Neuronal stem cell (in vitro differentiated cells): ENCODE data around the gene RAN.

ENCODE experiments used
- DNase-seq: peaks from one replicate; pipeline ENCODE4 v3.0.0-alpha.2; 2013; ENCODE audit warnings: low spot score
- H2AFZ ChIP-seq: one replicate; pipeline ENCODE4 v1.6.1; 2013; ENCODE audit warnings: mild to moderate bottlenecking, low read length, inconsistent platforms
- H2AK5ac ChIP-seq: 2 replicates; pipeline ENCODE4 v1.6.1; 2013; ENCODE audit warnings: low read depth, mild to moderate bottlenecking, inconsistent platforms, low read length, moderate library complexity, mixed read lengths
- H2BK120ac ChIP-seq: 2 replicates; pipeline ENCODE4 v1.6.1; 2013; ENCODE audit warnings: low read depth, mild to moderate bottlenecking, inconsistent platforms, low read length, moderate library complexity, mixed read lengths
- H2BK12ac ChIP-seq: one replicate; pipeline ENCODE4 v1.6.1; 2013; ENCODE audit warnings: low read length, inconsistent platforms
- H2BK15ac ChIP-seq: 2 replicates; pipeline ENCODE4 v1.6.1; 2013; ENCODE audit warnings: mild to moderate bottlenecking, low read length, inconsistent platforms, mixed read lengths
- H2BK5ac ChIP-seq: one replicate; pipeline ENCODE4 v1.6.1; 2013; ENCODE audit warnings: inconsistent platforms, mild to moderate bottlenecking, low read length, moderate library complexity
- H3K14ac ChIP-seq: one replicate; pipeline ENCODE4 v1.6.1; 2013; ENCODE audit warnings: low read length, inconsistent platforms
- H3K18ac ChIP-seq: 2 replicates; pipeline ENCODE4 v1.6.1; 2013; ENCODE audit warnings: low read length, inconsistent platforms
- H3K23ac ChIP-seq: 2 replicates; pipeline ENCODE4 v1.6.1; 2013; ENCODE audit warnings: low read depth, mild to moderate bottlenecking, mixed read lengths, low read length, inconsistent platforms; ENCODE audit not compliant: poor library complexity
- H3K27ac ChIP-seq: replicated peaks from 3 replicates; pipeline ENCODE4 v1.5.1; 2013; ENCODE audit warnings: low read length, inconsistent platforms
- H3K27me3 ChIP-seq, 3 experiments: 2 replicates each; pipeline ENCODE4 v1.6.1; 2013; ENCODE audit warnings: low read length in 3 of 3, mild to moderate bottlenecking in 2 of 3, inconsistent platforms in 1 of 3, low read depth in 1 of 3, mixed read lengths in 1 of 3, moderate library complexity in 1 of 3; ENCODE audit not compliant: control insufficient read depth in 3 of 3, insufficient read depth in 3 of 3
- H3K36me3 ChIP-seq, 2 donors: replicated peaks in 1 of 2; 2 replicates each; pipeline ENCODE4 v1.6.1; 2013; ENCODE audit warnings: low read length in 2 of 2; ENCODE audit not compliant: control insufficient read depth in 2 of 2, insufficient read depth in 2 of 2
- H3K4ac ChIP-seq: 2 replicates; pipeline ENCODE4 v1.6.1; 2013; ENCODE audit warnings: inconsistent platforms, mild to moderate bottlenecking, low read length, moderate library complexity
- H3K4me1 ChIP-seq, 2 donors: 1 replicate in 1 of 2; 2 replicates in 1 of 2; pipeline ENCODE4 v1.6.1; 2013; ENCODE audit warnings: low read length in 2 of 2, low read depth in 1 of 2; ENCODE audit not compliant: control insufficient read depth in 2 of 2, insufficient read depth in 1 of 2
- H3K4me2 ChIP-seq: one replicate; pipeline ENCODE4 v1.6.1; 2013; ENCODE audit warnings: mild to moderate bottlenecking, low read length, inconsistent platforms; ENCODE audit not compliant: insufficient read depth, poor library complexity, severe bottlenecking
- H3K4me3 ChIP-seq, 2 donors: 2 replicates each; pipeline ENCODE4 v1.5.1; 2013; ENCODE audit warnings: low read length in 2 of 2, mild to moderate bottlenecking in 2 of 2, inconsistent platforms in 1 of 2, moderate library complexity in 1 of 2
- H3K79me1 ChIP-seq: one replicate; pipeline ENCODE4 v1.6.1; 2013; ENCODE audit warnings: low read depth, mild to moderate bottlenecking, inconsistent platforms, low read length, moderate library complexity
- H3K9ac ChIP-seq: one replicate; pipeline ENCODE4 v1.6.1; 2013; ENCODE audit warnings: mild to moderate bottlenecking, low read depth, low read length, inconsistent platforms; ENCODE audit not compliant: poor library complexity
- H3K9me3 ChIP-seq, 2 donors: replicated peaks in 1 of 2; 2 replicates each; pipeline versions ENCODE3 to v1.6.1; 2013; ENCODE audit warnings: low read length in 2 of 2, mild to moderate bottlenecking in 2 of 2, inconsistent platforms in 1 of 2, low read depth in 1 of 2, mixed read lengths in 1 of 2, moderate library complexity in 1 of 2; ENCODE audit not compliant: control insufficient read depth in 2 of 2, insufficient read depth in 1 of 2
- H4K8ac ChIP-seq: one replicate; pipeline ENCODE4 v1.6.1; 2013; ENCODE audit warnings: low read depth, mild to moderate bottlenecking, inconsistent platforms, low read length, moderate library complexity
- H4K91ac ChIP-seq: one replicate; pipeline ENCODE4 v1.6.1; 2013; ENCODE audit warnings: low read length, low read depth, mild to moderate bottlenecking, inconsistent platforms; ENCODE audit not compliant: poor library complexity
- WGBS, 2 donors: extraction: QIAGEN DNeasy Blood & Tissue Kit; methylation state at CpG; one replicate each; pipeline ENCODE4 v1.1.7; 2013; ENCODE audit warnings: missing lambda C conversion rate in 2 of 2, mixed read lengths in 1 of 2; ENCODE audit not compliant: insufficient read length in 2 of 2, insufficient replicate concordance in 1 of 2; ENCODE audit errors: extremely low coverage in 2 of 2; 5-methylcytosine and 5-hydroxymethylcytosine counted together

The RAN gene

GRCh38 chr12:130916241-130916911 is 44.5 kb downstream of the RAN start:
- no peak overlapping the region for H2BK15ac ChIP-seq
- H3K4me2 ChIP-seq: peak overlapping the region; percentile 15
- peaks cover 4 to 5% of the 10 kb centered on the region in 2 donors for H3K4me1 ChIP-seq
- peaks cover 0 to 15% (median 2%) of the 10 kb centered on the region in 3 experiments for H3K27me3 ChIP-seq
- H3K18ac ChIP-seq: no peak overlapping the region
- no peak overlapping the region for H3K27ac ChIP-seq
- H4K91ac ChIP-seq: no peak overlapping the region
- DNase-seq: peak; percentile 66
- H3K9ac ChIP-seq: no peak overlapping the region
- H2BK12ac ChIP-seq: no peak overlapping the region
- H3K23ac ChIP-seq: no peak overlapping the region
- no CpG with 5 or more reads among the region's 37 CpGs for WGBS, 2 donors
- peaks cover under 1 to 2% of the 10 kb centered on the region in 2 donors for H3K9me3 ChIP-seq
- H2BK120ac ChIP-seq: no peak overlapping the region
- H2BK5ac ChIP-seq: no peak overlapping the region
- no peak overlapping the region for H3K4me3 ChIP-seq
- peak overlapping the region; percentile 71 for H2AFZ ChIP-seq
- H2AK5ac ChIP-seq: no peak overlapping the region
- H3K79me1 ChIP-seq: peaks cover 4% of the 10 kb centered on the region
- no peaks in the 10 kb centered on the region for H3K36me3 ChIP-seq
- H3K4ac ChIP-seq: no peak overlapping the region
- no peak overlapping the region for H3K14ac ChIP-seq
- H4K8ac ChIP-seq: no peak overlapping the region

GRCh38 chr12:130917607-130918006 is 45.7 kb downstream of the RAN start:
- Histone ChIP-seq H3K4ac (peak overlapping the region; percentile 41), H3K79me1 (peaks cover 4% of the 10 kb centered on the region), H3K9me3 (peaks cover 0 to 2% of the 10 kb centered on the region in 2 donors), H2AFZ (no peak overlapping the region), H3K4me2 (no peak overlapping the region), H3K4me3 (no peak overlapping the region), H3K27me3 (peaks cover 0 to 15% (median 2%) of the 10 kb centered on the region in 3 experiments), H3K4me1 (peaks cover 4 to 5% of the 10 kb centered on the region in 2 donors), H3K14ac (no peak overlapping the region), H2BK120ac (no peak overlapping the region), H3K27ac (no peak overlapping the region), H2BK12ac (peak overlapping the region; percentile 67), H3K23ac (no peak overlapping the region), H3K36me3 (no peaks in the 10 kb centered on the region), H2AK5ac (peak overlapping the region; percentile 92), H2BK15ac (peak overlapping the region; percentile 41), H3K18ac (peak overlapping the region; percentile 53), H4K91ac (no peak overlapping the region), H2BK5ac (no peak overlapping the region), H3K9ac (no peak overlapping the region), H4K8ac (peak overlapping the region; percentile 31)
- DNase-seq: no peak
- no CpG with 5 or more reads among the region's 13 CpGs for WGBS, 2 donors

- Histone ChIP-seq H3K9me3 (peaks cover 0 to 2% of the 10 kb centered on the region in 2 donors), H3K4me2 (no peak overlapping the region), H2BK5ac (no peak overlapping the region), H3K9ac (no peak overlapping the region), H3K36me3 (no peaks in the 10 kb centered on the region), H2AK5ac (no peak overlapping the region), H3K18ac (no peak overlapping the region), H3K79me1 (peaks cover 4% of the 10 kb centered on the region), H2BK15ac (no peak overlapping the region), H2AFZ (no peak overlapping the region), H3K4me1 (peaks cover 4 to 5% of the 10 kb centered on the region in 2 donors), H2BK120ac (no peak overlapping the region), H4K8ac (no peak overlapping the region), H3K27me3 (peaks cover 0 to 15% (median 2%) of the 10 kb centered on the region in 3 experiments), H3K4me3 (no peak overlapping the region), H2BK12ac (no peak overlapping the region), H3K4ac (no peak overlapping the region), H4K91ac (no peak overlapping the region), H3K23ac (no peak overlapping the region), H3K14ac (no peak overlapping the region), H3K27ac (no peak overlapping the region)
- no peak for DNase-seq
- WGBS, 2 donors: no CpG with 5 or more reads among the region's 1 CpG
These were observed 47.2 kb downstream of the RAN start for GRCh38 chr12:130919086-130919485.

GRCh38 chr12:130920119-130920703 is 48.3 kb downstream of the RAN start:
- no peak overlapping the region for H2AFZ ChIP-seq
- no peak overlapping the region for H2BK15ac ChIP-seq
- no peak overlapping the region for H4K91ac ChIP-seq
- peaks cover 0 to 2% of the 10 kb centered on the region in 2 donors for H3K9me3 ChIP-seq
- no peak overlapping the region for H2AK5ac ChIP-seq
- no peak overlapping the region for H3K23ac ChIP-seq
- no peak overlapping the region for H2BK120ac ChIP-seq
- H3K27ac ChIP-seq: no peak overlapping the region
- no peak overlapping the region for H4K8ac ChIP-seq
- no peak overlapping the region for H2BK5ac ChIP-seq
- no peak for DNase-seq
- peak overlapping the region in 1 of 2 donors; percentile 26 for H3K4me3 ChIP-seq
- no peak overlapping the region for H3K4ac ChIP-seq
- no peak overlapping the region for H3K4me2 ChIP-seq
- H3K36me3 ChIP-seq: no peaks in the 10 kb centered on the region
- no CpG with 5 or more reads among the region's 15 CpGs for WGBS, 2 donors
- no peak overlapping the region for H3K14ac ChIP-seq
- H3K27me3 ChIP-seq: peaks cover 0 to 15% (median 2%) of the 10 kb centered on the region in 3 experiments
- no peak overlapping the region for H2BK12ac ChIP-seq
- H3K4me1 ChIP-seq: peaks cover 4 to 5% of the 10 kb centered on the region in 2 donors
- peaks cover 4% of the 10 kb centered on the region for H3K79me1 ChIP-seq
- H3K18ac ChIP-seq: no peak overlapping the region
- H3K9ac ChIP-seq: no peak overlapping the region
